HCT116 (cell line): ENCODE data around the gene OSTF1. TPM values are rescaled to one million over a fixed set of nuclear protein-coding genes. Genes with fewer than 3 reads are reported as not detected.
A peak's percentile ranks its signal among the peaks of the same experiment; 100 is the strongest.

ENCODE experiments used
- ATAC-seq: fragments of 200-7000 bp; cut with Tn5 transposase; 2 replicates; pipeline ENCODE4 v1.9.1; 2020; ENCODE audit warnings: mild to moderate bottlenecking, moderate library complexity
- BruUV-seq: library from RNA; stranded (reverse); fragments of 400-500 nt; replicated peaks from 2 replicates; lab custom pipeline; 2021; lab: Mats Ljungman, UMichigan
- CTCF ChIA-PET: fragments of 300-600 bp; sonication (Branson Sonifier 250); formaldehyde crosslinking; loops from one replicate; lab custom pipeline; 2021; ENCODE audit warnings: antibody characterized with exemption; lab: Charles Lee
- POLR2A ChIA-PET: fragments of 300-600, 350-600 bp; sonication (Branson Sonifier 250); formaldehyde crosslinking; loops from one replicate; lab custom pipeline; 2021; ENCODE audit warnings: antibody characterized with exemption; lab: Charles Lee
- RAD21 ChIA-PET, 2 experiments: fragments of 300-600 bp; sonication (Branson Sonifier 250); formaldehyde crosslinking; loops; one replicate each; lab custom pipeline; 2023; ENCODE audit warnings: low total read pairs in 2 of 2; ENCODE audit not compliant: uncharacterized antibody in 2 of 2, unreplicated experiment in 2 of 2, low non-redundant PET in 1 of 2; lab: Charles Lee
- DNase-seq: peaks from one replicate; pipeline ENCODE4 v3.0.0-alpha.2; 2010; ENCODE audit warnings: low read depth, low spot score
- H2AFZ ChIP-seq: fragments of 200-600 bp; shearing (Covaris generic), sonication (generic); 2 replicates; pipeline ENCODE4 v1.6.1; 2017; ENCODE audit warnings: low read depth, mixed run types, mixed read lengths, antibody characterized with exemption, low read length; ENCODE audit not compliant: poor library complexity, severe bottlenecking
- H3K27ac ChIP-seq: 2 replicates; pipeline ENCODE4 v1.5.1; 2012; ENCODE audit warnings: low read depth, low read length
- H3K27me3 ChIP-seq: fragments of 200-600 bp; sonication (generic); 2 replicates; pipeline ENCODE4 v1.6.1; 2016; ENCODE audit warnings: mixed run types, low read length, mixed read lengths; ENCODE audit not compliant: insufficient read depth
- H3K36me3 ChIP-seq, 2 experiments: fragments of 200-500 bp in 1 of 2; fragments of 200-600 bp in 1 of 2; sonication (Bioruptor generic) in 1 of 2; sonication (generic) in 1 of 2; 2 replicates each; pipeline versions ENCODE4 v1.5.1 to v1.6.1; 2014 to 2016; ENCODE audit warnings: low read length in 2 of 2, inconsistent platforms in 1 of 2, mixed read lengths in 1 of 2, mixed run types in 1 of 2; ENCODE audit not compliant: insufficient read depth in 2 of 2, control insufficient read depth in 1 of 2
- H3K4me1 ChIP-seq, 2 experiments: fragments of 200-600 bp in 1 of 2; sonication (generic) in 1 of 2; 2 replicates each; pipeline versions ENCODE4 v1.5.1 to v1.6.1; 2012 to 2017; ENCODE audit warnings: low read length in 2 of 2, inconsistent platforms in 1 of 2, mild to moderate bottlenecking in 1 of 2, mixed read lengths in 1 of 2, mixed run types in 1 of 2, moderate library complexity in 1 of 2; ENCODE audit not compliant: insufficient read depth in 2 of 2, control insufficient read depth in 1 of 2
- H3K4me2 ChIP-seq: fragments of 200-600 bp; sonication (generic); 2 replicates; pipeline ENCODE4 v1.6.1; 2017; ENCODE audit warnings: mixed run types, low read length, mixed read lengths
- H3K4me3 ChIP-seq, 2 experiments: fragments of 200-600 bp in 1 of 2; sonication (generic) in 1 of 2; replicated peaks in 1 of 2; 2 replicates each; pipeline ENCODE4 v1.5.1; 2011 to 2016; ENCODE audit warnings: low read length in 2 of 2, control low read depth in 1 of 2, low read depth in 1 of 2, mild to moderate bottlenecking in 1 of 2, mixed read lengths in 1 of 2, mixed run types in 1 of 2
- H3K79me2 ChIP-seq: fragments of 200-600 bp; sonication (generic); 2 replicates; pipeline ENCODE4 v1.6.1; 2017; ENCODE audit warnings: mild to moderate bottlenecking, mixed run types, low read length, moderate library complexity, mixed read lengths; ENCODE audit not compliant: insufficient read depth
- H3K9ac ChIP-seq: fragments of 200-600 bp; sonication (generic); 2 replicates; pipeline ENCODE4 v1.6.1; 2016; ENCODE audit warnings: low read length, mixed read lengths
- H3K9me2 ChIP-seq: fragments of 200-600 bp; sonication (generic), shearing (Covaris generic); 2 replicates; pipeline ENCODE4 v1.6.1; 2017; ENCODE audit warnings: mixed run types, mild to moderate bottlenecking, moderate library complexity; ENCODE audit not compliant: insufficient read depth
- H3K9me3 ChIP-seq, 2 experiments: fragments of 200-500 bp in 1 of 2; fragments of 200-600 bp in 1 of 2; sonication (Bioruptor generic) in 1 of 2; sonication (generic) in 1 of 2; 2 replicates each; pipeline ENCODE4 v1.6.1; 2014 to 2017; ENCODE audit warnings: low read length in 2 of 2, mixed read lengths in 2 of 2, inconsistent platforms in 1 of 2, low read depth in 1 of 2, mild to moderate bottlenecking in 1 of 2, mixed run types in 1 of 2, moderate library complexity in 1 of 2; ENCODE audit not compliant: control insufficient read depth in 1 of 2, insufficient read depth in 1 of 2
- H4K20me1 ChIP-seq: fragments of 200-600 bp; sonication (generic), shearing (Covaris generic); 2 replicates; pipeline ENCODE4 v1.6.1; 2017; ENCODE audit warnings: mixed run types, mild to moderate bottlenecking, moderate library complexity; ENCODE audit not compliant: insufficient read depth
- CBX3 ChIP-seq: IDR thresholded peaks from 2 replicates; pipeline ENCODE4 v1.6.1; 2012; ENCODE audit warnings: low read depth
- ELF1 ChIP-seq: IDR thresholded peaks from 2 replicates; pipeline ENCODE4 v1.6.1; 2012; ENCODE audit warnings: low read depth, borderline replicate concordance
- EZH2 ChIP-seq: fragments of 200-600 bp; sonication (generic); IDR thresholded peaks from 2 replicates; pipeline ENCODE4 v1.6.1; 2017; ENCODE audit warnings: antibody characterized with exemption, mixed run types
- FOSL1 ChIP-seq: IDR thresholded peaks from 2 replicates; pipeline ENCODE4 v1.6.1; 2012; ENCODE audit warnings: low read depth
- JUND ChIP-seq: IDR thresholded peaks from 2 replicates; pipeline ENCODE4 v1.6.1; 2012
- POLR2A ChIP-seq: IDR thresholded peaks from 2 replicates; pipeline ENCODE4 v1.7.0; 2011; ENCODE audit warnings: borderline replicate concordance; ENCODE audit not compliant: insufficient read depth, insufficient read length; ENCODE audit errors: extremely low read depth
- POLR2AphosphoS5 ChIP-seq: IDR thresholded peaks from 2 replicates; pipeline ENCODE4 v1.6.1; 2011; ENCODE audit warnings: mild to moderate bottlenecking, low read depth, low read length, moderate library complexity
- RAD21 ChIP-seq: IDR thresholded peaks from 2 replicates; pipeline ENCODE4 v1.6.1; 2012; ENCODE audit warnings: low read depth, mild to moderate bottlenecking
- SP1 ChIP-seq: IDR thresholded peaks from 2 replicates; pipeline ENCODE4 v1.6.1; 2012; ENCODE audit warnings: low read depth
- YY1 ChIP-seq: IDR thresholded peaks from 2 replicates; pipeline ENCODE4 v1.6.1; 2011; ENCODE audit warnings: low read length, low read depth, moderate library complexity, mild to moderate bottlenecking; ENCODE audit not compliant: insufficient replicate concordance; ENCODE audit errors: extremely low read depth
- ZFX ChIP-seq: fragments of 450-650 bp; IDR thresholded peaks from 2 replicates; pipeline ENCODE4 v1.6.1; 2017
- ZNF274 ChIP-seq: fragments of 200-500 bp; sonication (Bioruptor generic); IDR thresholded peaks from 2 replicates; pipeline ENCODE4 v1.6.1; 2014; ENCODE audit warnings: mild to moderate bottlenecking, low read depth, low read length, inconsistent platforms
- intact Hi-C: fragments of 100-400 bp; cut with micrococcal nuclease; formaldehyde crosslinking; loops from 2 replicates; pipeline ENCODE4 v1.10.0; 2022
- total RNA-seq: library from RNA; stranded (reverse); gene quantifications from one replicate; pipeline ENCODE4 v1.2.1, GENCODE V29; 2021; ENCODE audit not compliant: unreplicated experiment
- TF ChIP-seq, protein P1 (sequence below), 3 experiments: fragments of 200-600 bp in 1 of 3; sonication (generic) in 1 of 3; IDR thresholded peaks in 2 of 3; conservative IDR thresholded peaks in 1 of 3; 2 replicates each; pipeline ENCODE4 v1.5.1; 2012 to 2017; ENCODE audit warnings: low read depth in 2 of 3, low read length in 2 of 3, antibody characterized with exemption in 1 of 3, borderline replicate concordance in 1 of 3, control low read depth in 1 of 3, mild to moderate bottlenecking in 1 of 3, mixed read lengths in 1 of 3, mixed run types in 1 of 3, moderate library complexity in 1 of 3; ENCODE audit not compliant: insufficient read depth in 1 of 3
- TF ChIP-seq, protein P2 (sequence below): IDR thresholded peaks from 2 replicates; pipeline ENCODE4 v1.6.1; 2011; ENCODE audit warnings: mild to moderate bottlenecking, low read length, moderate library complexity; ENCODE audit not compliant: insufficient replicate concordance; ENCODE audit errors: extremely low read depth

The OSTF1 gene
- total RNA-seq, 1 experiment from 2014 or later: 20.7 TPM

DNA sequence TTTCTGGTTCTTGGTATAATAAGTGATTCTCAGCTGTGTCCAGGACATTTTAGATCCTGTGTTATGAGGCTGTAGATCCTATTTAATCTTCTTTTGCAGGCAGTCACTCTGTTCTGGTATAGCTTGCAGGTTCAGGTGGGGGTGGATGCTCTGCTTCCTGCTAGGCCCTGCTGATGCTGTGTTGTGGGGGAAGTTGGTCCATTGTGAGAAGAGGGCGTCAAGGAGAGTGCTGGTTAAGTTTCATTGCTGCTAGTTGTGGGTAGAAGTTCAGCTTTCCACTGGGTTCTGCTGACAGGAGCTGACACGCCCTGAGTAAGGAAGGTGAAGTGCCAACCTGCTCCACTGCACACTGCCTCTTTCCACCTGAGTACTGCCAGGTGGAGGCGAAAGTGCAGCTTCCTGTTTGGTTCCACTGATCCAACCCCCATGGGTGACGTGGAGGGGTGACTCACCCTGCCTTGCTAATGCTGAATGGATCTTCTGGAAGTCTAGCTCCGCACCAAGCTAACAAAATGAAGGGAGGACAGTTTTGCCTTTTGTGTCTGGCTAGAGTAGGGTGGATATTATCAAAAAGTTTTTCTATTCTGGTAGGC lies 16.7 kb upstream of the OSTF1 start (continued):
- TF ChIP-seq EZH2 (no peak), ZNF274 (no peak), YY1 (no peak), ZFX (no peak), CBX3 (peak; percentile 59; the same call in 1 of the 2 replicates), FOSL1 (peak; percentile 46; the same call in 1 of the 2 replicates), POLR2AphosphoS5 (no peak; the same call in 1 of the 2 replicates), ELF1 (peak; percentile 40; the same call in 1 of the 2 replicates)
- TF ChIP-seq, protein P1, sequence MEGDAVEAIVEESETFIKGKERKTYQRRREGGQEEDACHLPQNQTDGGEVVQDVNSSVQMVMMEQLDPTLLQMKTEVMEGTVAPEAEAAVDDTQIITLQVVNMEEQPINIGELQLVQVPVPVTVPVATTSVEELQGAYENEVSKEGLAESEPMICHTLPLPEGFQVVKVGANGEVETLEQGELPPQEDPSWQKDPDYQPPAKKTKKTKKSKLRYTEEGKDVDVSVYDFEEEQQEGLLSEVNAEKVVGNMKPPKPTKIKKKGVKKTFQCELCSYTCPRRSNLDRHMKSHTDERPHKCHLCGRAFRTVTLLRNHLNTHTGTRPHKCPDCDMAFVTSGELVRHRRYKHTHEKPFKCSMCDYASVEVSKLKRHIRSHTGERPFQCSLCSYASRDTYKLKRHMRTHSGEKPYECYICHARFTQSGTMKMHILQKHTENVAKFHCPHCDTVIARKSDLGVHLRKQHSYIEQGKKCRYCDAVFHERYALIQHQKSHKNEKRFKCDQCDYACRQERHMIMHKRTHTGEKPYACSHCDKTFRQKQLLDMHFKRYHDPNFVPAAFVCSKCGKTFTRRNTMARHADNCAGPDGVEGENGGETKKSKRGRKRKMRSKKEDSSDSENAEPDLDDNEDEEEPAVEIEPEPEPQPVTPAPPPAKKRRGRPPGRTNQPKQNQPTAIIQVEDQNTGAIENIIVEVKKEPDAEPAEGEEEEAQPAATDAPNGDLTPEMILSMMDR (IDR thresholded peaks at IDR 0.05 in 2 of 3, conservative IDR thresholded peaks at IDR 0.05 in 1 of 3; ENCODE audit: borderline replicate concordance in 1 of 3, insufficient read depth in 1 of 3, low read depth in 2 of 3, low read length in 2 of 3): no peak

DNA sequence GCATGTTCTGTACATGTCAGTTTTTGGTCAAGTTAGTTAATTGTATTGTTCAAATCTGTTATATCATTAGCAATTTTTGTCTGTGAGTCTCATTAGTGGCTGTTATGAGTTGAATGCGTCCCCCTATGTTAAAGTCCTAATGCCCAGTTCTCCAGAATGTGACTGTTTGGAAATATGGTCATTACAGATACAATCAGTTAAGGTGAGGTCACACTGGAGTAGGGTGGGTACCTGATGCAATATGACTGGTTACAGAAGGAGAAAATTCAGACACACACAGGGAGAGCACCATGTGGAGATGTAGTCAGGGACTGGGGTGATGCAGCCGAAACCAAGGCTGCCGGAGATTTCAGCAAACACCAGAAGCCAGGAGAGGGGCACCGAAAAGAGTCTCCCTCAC lies 15.4 kb upstream of the OSTF1 start:
- ChIA-PET CTCF (interaction anchor here (1.2 to 4.1 kb wide), 2 partner anchors 296 to 299 kb away, joined by 5 to 25 read pairs; no protein-coding TSS in a partner anchor), RAD21 (no interaction called here), POLR2A (no interaction called here)
- no peaks in the 10 kb centered on the region for H3K79me2 ChIP-seq
- H3K36me3 ChIP-seq: no peaks in the 10 kb centered on the region
- H3K4me1 ChIP-seq: peaks cover 4 to 11% of the 10 kb centered on the region in 2 experiments; a peak in 3 of 4 replicates
- no peaks in the 10 kb centered on the region for H3K9me2 ChIP-seq
- no peak for DNase-seq
- intact Hi-C loops: loop anchor here (10.0 kb wide), 1 partner anchor 428 kb away; no protein-coding TSS in a partner anchor
- H2AFZ ChIP-seq: no peak overlapping the region
- H3K4me3 ChIP-seq: no peak overlapping the region
- H3K27ac ChIP-seq: no peak overlapping the region
- no peak overlapping the region for H3K9ac ChIP-seq
- H3K4me2 ChIP-seq: no peak overlapping the region
- no peaks in the 10 kb centered on the region for H4K20me1 ChIP-seq
- ATAC-seq: no peak
- no peaks in the 10 kb centered on the region for H3K9me3 ChIP-seq
- TF ChIP-seq SP1: no peak
- TF ChIP-seq RAD21: no peak
- no peak for TF ChIP-seq POLR2A
- TF ChIP-seq, protein P2, sequence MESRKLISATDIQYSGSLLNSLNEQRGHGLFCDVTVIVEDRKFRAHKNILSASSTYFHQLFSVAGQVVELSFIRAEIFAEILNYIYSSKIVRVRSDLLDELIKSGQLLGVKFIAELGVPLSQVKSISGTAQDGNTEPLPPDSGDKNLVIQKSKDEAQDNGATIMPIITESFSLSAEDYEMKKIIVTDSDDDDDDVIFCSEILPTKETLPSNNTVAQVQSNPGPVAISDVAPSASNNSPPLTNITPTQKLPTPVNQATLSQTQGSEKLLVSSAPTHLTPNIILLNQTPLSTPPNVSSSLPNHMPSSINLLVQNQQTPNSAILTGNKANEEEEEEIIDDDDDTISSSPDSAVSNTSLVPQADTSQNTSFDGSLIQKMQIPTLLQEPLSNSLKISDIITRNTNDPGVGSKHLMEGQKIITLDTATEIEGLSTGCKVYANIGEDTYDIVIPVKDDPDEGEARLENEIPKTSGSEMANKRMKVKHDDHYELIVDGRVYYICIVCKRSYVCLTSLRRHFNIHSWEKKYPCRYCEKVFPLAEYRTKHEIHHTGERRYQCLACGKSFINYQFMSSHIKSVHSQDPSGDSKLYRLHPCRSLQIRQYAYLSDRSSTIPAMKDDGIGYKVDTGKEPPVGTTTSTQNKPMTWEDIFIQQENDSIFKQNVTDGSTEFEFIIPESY: no peak
- TF ChIP-seq JUND: no peak
- TF ChIP-seq, all 23 proteins: peak for 0
- H3K27me3 ChIP-seq: no peaks in the 10 kb centered on the region
- BruUV-seq: no TSS peak
